Calu3 (cell line): Measurements from ENCODE around the gene FBXO34. TPM values are rescaled to one million over a fixed set of nuclear protein-coding genes. Genes with fewer than 3 reads are reported as not detected.

Experiments used
- BruUV-seq: library from RNA; stranded (reverse); fragments of 400-500 nt; replicated peaks from 2 replicates; lab custom pipeline; 2021; lab: Mats Ljungman, UMichigan
- CTCF ChIA-PET: fragments of 300-600 bp; sonication (Branson Sonifier 250); formaldehyde crosslinking; loops from one replicate; lab custom pipeline; 2022; ENCODE audit warnings: antibody characterized with exemption; lab: Charles Lee
- DNase-seq: peaks from one replicate; pipeline ENCODE4 v3.0.0; 2022
- H3K27ac Mint-ChIP-seq: one replicate; pipeline ENCODE4 v1.8.0; 2022; ENCODE audit warnings: mixed read lengths; ENCODE audit not compliant: unreplicated experiment
- H3K27me3 Mint-ChIP-seq: one replicate; pipeline ENCODE4 v1.8.0; 2022; ENCODE audit warnings: mixed read lengths; ENCODE audit not compliant: unreplicated experiment
- H3K36me3 Mint-ChIP-seq: one replicate; pipeline ENCODE4 v1.8.0; 2022; ENCODE audit warnings: mild to moderate bottlenecking, moderate library complexity, mixed read lengths; ENCODE audit not compliant: insufficient read depth, unreplicated experiment
- H3K4me1 Mint-ChIP-seq: one replicate; pipeline ENCODE4 v1.8.0; 2022; ENCODE audit warnings: mild to moderate bottlenecking, low read depth, mixed read lengths; ENCODE audit not compliant: unreplicated experiment
- H3K4me3 Mint-ChIP-seq: one replicate; pipeline ENCODE4 v1.8.0; 2022; ENCODE audit warnings: mild to moderate bottlenecking, low read depth, moderate library complexity, mixed read lengths; ENCODE audit not compliant: unreplicated experiment
- H3K9me3 Mint-ChIP-seq: one replicate; pipeline ENCODE4 v1.8.0; 2022; ENCODE audit warnings: low read depth, mixed read lengths; ENCODE audit not compliant: unreplicated experiment
- CTCF ChIP-seq: fragments of 200-600 bp; IDR thresholded peaks from one replicate; pipeline ENCODE4 v1.8.0; 2022; ENCODE audit warnings: antibody characterized with exemption; ENCODE audit not compliant: unreplicated experiment
- intact Hi-C: fragments of 100-400 bp; cut with micrococcal nuclease; formaldehyde crosslinking; loops from one replicate; pipeline ENCODE4 v1.10.0; 2022; ENCODE audit not compliant: unreplicated experiment
- total RNA-seq: library from RNA; stranded (reverse); gene quantifications from 2 replicates; pipeline ENCODE4 v1.2.3, GENCODE V29; 2022

FBXO34 gene
- total RNA-seq, 1 experiment from 2014 or later, result 30.0 TPM

- intact Hi-C loops, result no loop called here
- Mint-ChIP-seq H3K4me1 (peaks cover 16% of the 10 kb centered on the region), H3K9me3 (no peaks in the 10 kb centered on the region), H3K27ac (no peak overlapping the region), H3K36me3 (no peaks in the 10 kb centered on the region), H3K4me3 (no peak overlapping the region), H3K27me3 (no peaks in the 10 kb centered on the region)
- no TSS peak for BruUV-seq
- TF ChIP-seq CTCF, result no peak
- CTCF ChIA-PET, result no interaction called here
- no peak for DNase-seq
Observed at GRCh38 chr14:55279384-55279783, 8.2 kb downstream of the FBXO34 start.

GRCh38 chr14:55281316-55281839, 10.2 kb downstream of the FBXO34 start:
- CTCF ChIA-PET, result interaction anchor here (0.6 to 0.7 kb wide), 3 partner anchors 48 to 146 kb away, joined by 3 to 5 read pairs (median 4); no protein-coding TSS in a partner anchor
- H3K4me3 Mint-ChIP-seq, result no peak overlapping the region
- intact Hi-C loops, result no loop called here
- no peak overlapping the region for H3K27ac Mint-ChIP-seq
- no peak for TF ChIP-seq CTCF
- H3K36me3 Mint-ChIP-seq, result peaks cover 14% of the 10 kb centered on the region
- peaks cover 8% of the 10 kb centered on the region for H3K4me1 Mint-ChIP-seq
- BruUV-seq, result no TSS peak
- no peak for DNase-seq
- no peaks in the 10 kb centered on the region for H3K27me3 Mint-ChIP-seq
- H3K9me3 Mint-ChIP-seq, result no peaks in the 10 kb centered on the region

GRCh38 chr14:55285048-55285652, 13.9 kb downstream of the FBXO34 start:
- H3K27ac Mint-ChIP-seq, result no peak overlapping the region
- H3K4me1 Mint-ChIP-seq, result peaks cover 8% of the 10 kb centered on the region
- no peak for DNase-seq
- no peak for TF ChIP-seq CTCF
- no peak overlapping the region for H3K4me3 Mint-ChIP-seq
- peaks cover 14% of the 10 kb centered on the region for H3K36me3 Mint-ChIP-seq
- H3K27me3 Mint-ChIP-seq, result no peaks in the 10 kb centered on the region
- CTCF ChIA-PET, result no interaction called here
- intact Hi-C loops, result no loop called here
- BruUV-seq, result no TSS peak
- H3K9me3 Mint-ChIP-seq, result no peaks in the 10 kb centered on the region

GRCh38 chr14:55288439-55288838, 17.2 kb downstream of the FBXO34 start:
- CTCF ChIA-PET, result interaction anchor here (0.6 kb wide), 1 partner anchor 9 kb away, joined by 3 read pairs; no protein-coding TSS in a partner anchor
- H3K27ac Mint-ChIP-seq, result no peak overlapping the region
- DNase-seq, result no peak
- peaks cover 14% of the 10 kb centered on the region for H3K36me3 Mint-ChIP-seq
- no peaks in the 10 kb centered on the region for H3K9me3 Mint-ChIP-seq
- no peaks in the 10 kb centered on the region for H3K27me3 Mint-ChIP-seq
- no TSS peak for BruUV-seq
- intact Hi-C loops, result no loop called here
- H3K4me1 Mint-ChIP-seq, result no peaks in the 10 kb centered on the region
- no peak for TF ChIP-seq CTCF
- no peak overlapping the region for H3K4me3 Mint-ChIP-seq
